K562 (cell line): ENCODE measurements around the gene SLC22A1. TPM values are rescaled to one million over a fixed set of nuclear protein-coding genes. Genes with fewer than 3 reads are reported as not detected.

Source experiments
- ATAC-seq: fragments of 200-7000 bp; cut with Tn5 transposase; 3 replicates; pipeline ENCODE4 v1.9.1; 2020; ENCODE audit warnings: moderate library complexity
- BruUV-seq: library from RNA; stranded (reverse); fragments of 400-500 nt; replicated peaks from 2 replicates; lab custom pipeline; 2021; lab: Mats Ljungman, UMichigan
- CTCF ChIA-PET: fragments of 300-600 bp; formaldehyde crosslinking; extraction: SDS; loops from one replicate; lab custom pipeline; 2021; ENCODE audit warnings: low intra/inter-chr PET ratio; lab: Yijun Ruan, JAX
- POLR2A ChIA-PET: fragments of 300-600, 350-650 bp; sonication (Branson Sonifier 250); formaldehyde crosslinking; extraction: SDS; loops from one replicate; lab custom pipeline; 2021; ENCODE audit warnings: antibody characterized with exemption, inconsistent platforms; lab: Yijun Ruan, JAX
- DNase-seq, 4 experiments: peaks; one replicate each; pipeline versions ENCODE4 v3.0.0 to v3.0.0-alpha.2; 2011 to 2018; ENCODE audit warnings: low spot score in 3 of 4, mixed read lengths in 3 of 4; ENCODE audit errors: extremely low read depth in 1 of 4
- FAIRE-seq: peaks from 2 replicates; lab custom pipeline; 2011; peaks lifted over from hg19 to GRCh38; lab: Jason Lieb, UNC
- H2AFZ ChIP-seq: 2 replicates; pipeline ENCODE4 v1.6.0; 2011; ENCODE audit warnings: low read depth, low read length, control low read depth, inconsistent platforms
- H3K27ac ChIP-seq: fragments of 200-600 bp; 3 replicates; pipeline ENCODE4 v1.8.0; 2011; ENCODE audit warnings: low read depth, mild to moderate bottlenecking, control low read depth, inconsistent platforms, low read length, moderate library complexity, mixed read lengths; ENCODE audit errors: extremely low read depth
- H3K27me3 ChIP-seq, 2 experiments: fragments of 300-600 bp in 1 of 2; 2 replicates in 1 of 2; 3 replicates in 1 of 2; pipeline versions ENCODE4 v1.6.0 to v1.8.0; 2011; ENCODE audit warnings: inconsistent platforms in 2 of 2, low read length in 2 of 2, mild to moderate bottlenecking in 1 of 2, mixed read lengths in 1 of 2, moderate library complexity in 1 of 2; ENCODE audit not compliant: control insufficient read depth in 2 of 2, insufficient read depth in 2 of 2
- H3K36me3 ChIP-seq: fragments of 300-600 bp; 3 replicates; pipeline ENCODE4 v1.8.0; 2011; ENCODE audit warnings: mild to moderate bottlenecking, low read length, inconsistent platforms; ENCODE audit not compliant: control insufficient read depth, insufficient read depth
- H3K4me1 ChIP-seq, 2 experiments: fragments of 200-600 bp in 1 of 2; replicated peaks in 1 of 2; 2 replicates in 1 of 2; 3 replicates in 1 of 2; pipeline versions ENCODE4 v1.5.1 to v1.8.0; 2011; ENCODE audit warnings: inconsistent platforms in 2 of 2, low read length in 2 of 2, mild to moderate bottlenecking in 1 of 2, mixed read lengths in 1 of 2, moderate library complexity in 1 of 2; ENCODE audit not compliant: control insufficient read depth in 2 of 2, insufficient read depth in 2 of 2
- H3K4me2 ChIP-seq: 2 replicates; pipeline ENCODE4 v1.6.1; 2011; ENCODE audit warnings: low read length, control low read depth, inconsistent platforms, mixed read lengths; ENCODE audit not compliant: insufficient read depth
- H3K4me3 ChIP-seq: fragments of 200-600 bp; sonication (generic), shearing (Covaris generic); 2 replicates; pipeline ENCODE4 v1.5.1; 2016; ENCODE audit warnings: control low read depth, inconsistent platforms
- H3K79me2 ChIP-seq: fragments of 200-600 bp; 3 replicates; pipeline ENCODE4 v1.8.0; 2011; ENCODE audit warnings: low read length, inconsistent platforms; ENCODE audit not compliant: control insufficient read depth, insufficient read depth
- H3K9ac ChIP-seq, 2 experiments: 2 replicates each; pipeline versions ENCODE4 v1.6.0 to v1.6.1; 2011; ENCODE audit warnings: low read depth in 2 of 2, low read length in 2 of 2, control low read depth in 1 of 2, inconsistent platforms in 1 of 2, mild to moderate bottlenecking in 1 of 2, mixed read lengths in 1 of 2; ENCODE audit not compliant: insufficient read depth in 1 of 2
- H3K9me1 ChIP-seq: one replicate; pipeline ENCODE4 v1.6.0; 2011; ENCODE audit warnings: inconsistent platforms, mild to moderate bottlenecking, low read length, moderate library complexity; ENCODE audit not compliant: control insufficient read depth, insufficient read depth
- H3K9me3 ChIP-seq: replicated peaks from 2 replicates; pipeline ENCODE4 v1.5.1; 2011; ENCODE audit warnings: low read depth, low read length, inconsistent platforms; ENCODE audit not compliant: control insufficient read depth, insufficient read depth
- H4K20me1 ChIP-seq: replicated peaks from 2 replicates; pipeline ENCODE4 v1.6.1; 2011; ENCODE audit warnings: low read length, inconsistent platforms, mixed read lengths; ENCODE audit not compliant: control insufficient read depth, insufficient read depth
- EZH2 ChIP-seq: IDR thresholded peaks from 2 replicates; pipeline ENCODE4 v1.6.1; 2012; ENCODE audit warnings: low read depth, mild to moderate bottlenecking, inconsistent platforms, low read length, borderline replicate concordance
- LEF1 ChIP-seq: fragments of 450-650 bp; IDR thresholded peaks from 2 replicates; pipeline ENCODE4 v1.6.1; 2016; ENCODE audit warnings: mild to moderate bottlenecking
- MBD1 ChIP-seq: fragments of 250-450 bp; sonication (Bioruptor Pico); IDR thresholded peaks from 2 replicates; pipeline ENCODE4 v1.8.0; 2022; ENCODE audit warnings: inconsistent platforms
- MNT ChIP-seq, 2 experiments: fragments of 450-650 bp; conservative IDR thresholded peaks; 2 replicates each; pipeline ENCODE4 v1.6.1; 2017; ENCODE audit warnings: mild to moderate bottlenecking in 2 of 2, moderate library complexity in 2 of 2
- ZBTB7A ChIP-seq: IDR thresholded peaks from 2 replicates; pipeline ENCODE4 v1.6.1; 2011; ENCODE audit warnings: low read depth, mild to moderate bottlenecking, low read length, moderate library complexity, borderline replicate concordance; ENCODE audit not compliant: control insufficient read depth
- ZNF143 ChIP-seq: sonication (generic); formaldehyde crosslinking; IDR thresholded peaks from 2 replicates; pipeline ENCODE4 v1.9.0; 2022; ENCODE audit warnings: mild to moderate bottlenecking, missing genetic modification reagents
- ZNF324 ChIP-seq: fragments of 250-450 bp; sonication (Bioruptor Pico); IDR thresholded peaks from 2 replicates; pipeline ENCODE4 v1.4.0; 2020; ENCODE audit warnings: mild to moderate bottlenecking
- WGBS: fragments of 100-300 bp; shearing (Covaris generic); methylation state at CpG from one replicate; pipeline ENCODE4 v1.1.6; 2016; ENCODE audit warnings: low coverage, mixed read lengths; ENCODE audit not compliant: insufficient coverage; ENCODE audit errors: missing lambda C conversion rate; 5-methylcytosine and 5-hydroxymethylcytosine counted together
- in situ Hi-C: fragments of 300-500 bp; cut with MboI; formaldehyde crosslinking; loops from 4 replicates; pipeline ENCODE4 v1.15.0; 2018; ENCODE audit warnings: inconsistent platforms, mixed read lengths
- intact Hi-C: fragments of 100-400 bp; cut with micrococcal nuclease; formaldehyde crosslinking; loops from 2 replicates; pipeline ENCODE4 v1.14.2; 2022
- polyA plus RNA-seq, 8 experiments: library from polyadenylated mRNA; depleted of rRNA in 4 of 8; stranded (reverse) in 5 of 8; unstranded in 3 of 8; fragments of >200 nt; fragmentation: Nextera tagmentation in 2 of 8; fragmentation: Illumina TruSeq in 1 of 8; extraction: Ambion mirVana in 2 of 8; extraction: Trizol in 1 of 8; gene quantifications; 2 replicates each; pipeline versions ENCODE4 v1.2.1 to v1.2.3, GENCODE V29; 2011 to 2014; ENCODE audit warnings: inconsistent platforms in 1 of 8, missing spikeins in 1 of 8
- total RNA-seq, 7 experiments: library from RNA; depleted of rRNA in 6 of 7; stranded (reverse); fragments of >200 nt in 6 of 7; fragmentation: Illumina TruSeq in 2 of 7; extraction: Trizol in 2 of 7; gene quantifications; 2 replicates each; pipeline versions ENCODE4 v1.2.1 to v1.2.3, GENCODE V29; 2011 to 2021; ENCODE audit warnings: low replicate concordance in 1 of 7
- TF ChIP-seq, protein P1 (sequence below): sonication (generic); formaldehyde crosslinking; IDR thresholded peaks from 2 replicates; pipeline ENCODE4 v1.8.1; 2023; ENCODE audit warnings: mild to moderate bottlenecking, missing genetic modification reagents
- TF ChIP-seq, protein P2 (sequence below): fragments of 450-650 bp; formaldehyde crosslinking; IDR thresholded peaks from 2 replicates; pipeline ENCODE4 v1.4.0; 2020; ENCODE audit warnings: mild to moderate bottlenecking, mixed read lengths
- TF ChIP-seq, protein P3 (sequence below): sonication (generic); formaldehyde crosslinking; IDR thresholded peaks from 2 replicates; pipeline ENCODE4 v1.8.0; 2022; ENCODE audit warnings: missing genetic modification reagents, mild to moderate bottlenecking, borderline replicate concordance
- TF ChIP-seq, protein P4 (sequence below): fragments of 250-450 bp; sonication (Bioruptor Pico); IDR thresholded peaks from 2 replicates; pipeline ENCODE4 v1.6.1; 2021; ENCODE audit warnings: mild to moderate bottlenecking

The SLC22A1 gene
- total and polyA plus RNA-seq, 9 of the 15 experiments (the other 6 are each of a cell fraction or from before 2014, with no cell fraction given), result 0.11 to 0.60 (median 0.26) TPM; not detected in 4

DNA sequence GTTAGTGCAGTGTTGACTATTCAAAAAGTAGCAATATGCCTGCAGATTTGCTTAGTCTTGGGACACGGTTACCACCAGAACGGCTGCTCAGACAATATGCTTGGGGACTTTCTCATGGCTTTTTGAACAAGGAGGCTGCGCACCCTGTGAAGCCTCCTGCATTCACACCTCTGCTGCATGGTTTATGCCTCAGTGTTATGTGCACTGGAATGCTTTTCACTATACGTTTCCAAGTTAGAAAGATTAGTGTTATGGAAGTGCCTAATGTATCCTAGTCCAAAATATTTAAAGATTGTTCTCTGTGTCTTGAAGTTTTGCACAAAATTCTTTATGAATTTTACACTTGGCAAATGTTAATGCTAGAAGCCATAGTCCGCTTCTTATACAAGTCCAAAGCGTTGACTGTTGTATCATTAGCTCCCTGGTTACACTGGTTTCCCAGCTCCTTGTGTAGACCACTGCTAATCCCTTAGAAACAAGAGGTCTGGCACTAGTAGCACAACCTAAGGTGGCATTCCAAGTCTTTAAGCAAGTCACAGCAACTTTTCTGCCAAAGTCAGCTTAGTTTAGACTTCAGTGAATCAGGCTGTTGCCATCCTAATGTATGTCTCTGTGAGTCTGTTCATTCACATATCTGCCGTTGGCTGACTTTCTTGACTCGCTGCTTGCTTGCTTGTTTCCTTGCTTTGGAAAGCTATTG is 26.3 kb upstream of the SLC22A1 start:
- WGBS, result 94% methylated on average over 8 of the region's 8 CpGs
- H3K79me2 ChIP-seq, result no peaks in the 10 kb centered on the region
- no peak overlapping the region for H3K27ac ChIP-seq
- no peak overlapping the region for H2AFZ ChIP-seq
- peaks cover 87% of the 10 kb centered on the region for H3K36me3 ChIP-seq
- peaks cover 3 to 8% of the 10 kb centered on the region in 2 experiments; a peak in 4 of 5 replicates for H3K4me1 ChIP-seq
- ChIA-PET CTCF (no interaction called here), POLR2A (interaction anchor here (0.8 kb wide), 1 partner anchor 39 kb away, joined by 3 read pairs; no protein-coding TSS in a partner anchor)
- DNase-seq, result no peak
- BruUV-seq, result no TSS peak
- no peaks in the 10 kb centered on the region for H4K20me1 ChIP-seq
- intact Hi-C loops, result no loop called here
- no peak overlapping the region for H3K9ac ChIP-seq
- H3K9me3 ChIP-seq, result no peaks in the 10 kb centered on the region
- no peaks in the 10 kb centered on the region for H3K27me3 ChIP-seq
- no peak for FAIRE-seq
- no peak overlapping the region for H3K4me3 ChIP-seq
- in situ Hi-C loops, result no loop called here
- H3K9me1 ChIP-seq, result no peaks in the 10 kb centered on the region
- ATAC-seq, result no peak
- no peak overlapping the region for H3K4me2 ChIP-seq
- TF ChIP-seq ZBTB7A (no peak), ZNF143 (CRISPR knock-in tag) (no peak), MNT (conservative IDR thresholded peaks at IDR 0.05) (no peak), EZH2 (no peak), MBD1 (CRISPR knock-in tag) (no peak), ZNF324 (CRISPR knock-in tag) (no peak), LEF1 (no peak)
- TF ChIP-seq, protein P1, sequence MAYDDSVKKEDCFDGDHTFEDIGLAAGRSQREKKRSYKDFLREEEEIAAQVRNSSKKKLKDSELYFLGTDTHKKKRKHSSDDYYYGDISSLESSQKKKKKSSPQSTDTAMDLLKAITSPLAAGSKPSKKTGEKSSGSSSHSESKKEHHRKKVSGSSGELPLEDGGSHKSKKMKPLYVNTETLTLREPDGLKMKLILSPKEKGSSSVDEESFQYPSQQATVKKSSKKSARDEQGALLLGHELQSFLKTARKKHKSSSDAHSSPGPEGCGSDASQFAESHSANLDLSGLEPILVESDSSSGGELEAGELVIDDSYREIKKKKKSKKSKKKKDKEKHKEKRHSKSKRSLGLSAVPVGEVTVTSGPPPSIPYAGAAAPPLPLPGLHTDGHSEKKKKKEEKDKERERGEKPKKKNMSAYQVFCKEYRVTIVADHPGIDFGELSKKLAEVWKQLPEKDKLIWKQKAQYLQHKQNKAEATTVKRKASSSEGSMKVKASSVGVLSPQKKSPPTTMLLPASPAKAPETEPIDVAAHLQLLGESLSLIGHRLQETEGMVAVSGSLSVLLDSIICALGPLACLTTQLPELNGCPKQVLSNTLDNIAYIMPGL (CRISPR knock-in tag), result no peak
- TF ChIP-seq, protein P2, sequence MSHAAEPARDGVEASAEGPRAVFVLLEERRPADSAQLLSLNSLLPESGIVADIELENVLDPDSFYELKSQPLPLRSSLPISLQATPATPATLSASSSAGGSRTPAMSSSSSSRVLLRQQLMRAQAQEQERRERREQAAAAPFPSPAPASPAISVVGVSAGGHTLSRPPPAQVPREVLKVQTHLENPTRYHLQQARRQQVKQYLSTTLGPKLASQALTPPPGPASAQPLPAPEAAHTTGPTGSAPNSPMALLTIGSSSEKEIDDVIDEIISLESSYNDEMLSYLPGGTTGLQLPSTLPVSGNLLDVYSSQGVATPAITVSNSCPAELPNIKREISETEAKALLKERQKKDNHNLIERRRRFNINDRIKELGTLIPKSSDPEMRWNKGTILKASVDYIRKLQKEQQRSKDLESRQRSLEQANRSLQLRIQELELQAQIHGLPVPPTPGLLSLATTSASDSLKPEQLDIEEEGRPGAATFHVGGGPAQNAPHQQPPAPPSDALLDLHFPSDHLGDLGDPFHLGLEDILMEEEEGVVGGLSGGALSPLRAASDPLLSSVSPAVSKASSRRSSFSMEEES (CRISPR knock-in tag), result no peak
- TF ChIP-seq, protein P3, sequence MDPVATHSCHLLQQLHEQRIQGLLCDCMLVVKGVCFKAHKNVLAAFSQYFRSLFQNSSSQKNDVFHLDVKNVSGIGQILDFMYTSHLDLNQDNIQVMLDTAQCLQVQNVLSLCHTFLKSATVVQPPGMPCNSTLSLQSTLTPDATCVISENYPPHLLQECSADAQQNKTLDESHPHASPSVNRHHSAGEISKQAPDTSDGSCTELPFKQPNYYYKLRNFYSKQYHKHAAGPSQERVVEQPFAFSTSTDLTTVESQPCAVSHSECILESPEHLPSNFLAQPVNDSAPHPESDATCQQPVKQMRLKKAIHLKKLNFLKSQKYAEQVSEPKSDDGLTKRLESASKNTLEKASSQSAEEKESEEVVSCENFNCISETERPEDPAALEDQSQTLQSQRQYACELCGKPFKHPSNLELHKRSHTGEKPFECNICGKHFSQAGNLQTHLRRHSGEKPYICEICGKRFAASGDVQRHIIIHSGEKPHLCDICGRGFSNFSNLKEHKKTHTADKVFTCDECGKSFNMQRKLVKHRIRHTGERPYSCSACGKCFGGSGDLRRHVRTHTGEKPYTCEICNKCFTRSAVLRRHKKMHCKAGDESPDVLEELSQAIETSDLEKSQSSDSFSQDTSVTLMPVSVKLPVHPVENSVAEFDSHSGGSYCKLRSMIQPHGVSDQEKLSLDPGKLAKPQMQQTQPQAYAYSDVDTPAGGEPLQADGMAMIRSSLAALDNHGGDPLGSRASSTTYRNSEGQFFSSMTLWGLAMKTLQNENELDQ (CRISPR knock-in tag), result no peak
- TF ChIP-seq, protein P4, sequence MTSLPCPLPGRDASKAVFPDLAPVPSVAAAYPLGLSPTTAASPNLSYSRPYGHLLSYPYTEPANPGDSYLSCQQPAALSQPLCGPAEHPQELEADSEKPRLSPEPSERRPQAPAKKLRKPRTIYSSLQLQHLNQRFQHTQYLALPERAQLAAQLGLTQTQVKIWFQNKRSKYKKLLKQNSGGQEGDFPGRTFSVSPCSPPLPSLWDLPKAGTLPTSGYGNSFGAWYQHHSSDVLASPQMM (CRISPR knock-in tag), result no peak
